ENCODE results near the gene SLX9.
A peak's percentile ranks its signal among the peaks of the same experiment; 100 is the strongest.

SLX9 gene, protein sequence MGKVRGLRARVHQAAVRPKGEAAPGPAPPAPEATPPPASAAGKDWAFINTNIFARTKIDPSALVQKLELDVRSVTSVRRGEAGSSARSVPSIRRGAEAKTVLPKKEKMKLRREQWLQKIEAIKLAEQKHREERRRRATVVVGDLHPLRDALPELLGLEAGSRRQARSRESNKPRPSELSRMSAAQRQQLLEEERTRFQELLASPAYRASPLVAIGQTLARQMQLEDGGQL

DNA sequence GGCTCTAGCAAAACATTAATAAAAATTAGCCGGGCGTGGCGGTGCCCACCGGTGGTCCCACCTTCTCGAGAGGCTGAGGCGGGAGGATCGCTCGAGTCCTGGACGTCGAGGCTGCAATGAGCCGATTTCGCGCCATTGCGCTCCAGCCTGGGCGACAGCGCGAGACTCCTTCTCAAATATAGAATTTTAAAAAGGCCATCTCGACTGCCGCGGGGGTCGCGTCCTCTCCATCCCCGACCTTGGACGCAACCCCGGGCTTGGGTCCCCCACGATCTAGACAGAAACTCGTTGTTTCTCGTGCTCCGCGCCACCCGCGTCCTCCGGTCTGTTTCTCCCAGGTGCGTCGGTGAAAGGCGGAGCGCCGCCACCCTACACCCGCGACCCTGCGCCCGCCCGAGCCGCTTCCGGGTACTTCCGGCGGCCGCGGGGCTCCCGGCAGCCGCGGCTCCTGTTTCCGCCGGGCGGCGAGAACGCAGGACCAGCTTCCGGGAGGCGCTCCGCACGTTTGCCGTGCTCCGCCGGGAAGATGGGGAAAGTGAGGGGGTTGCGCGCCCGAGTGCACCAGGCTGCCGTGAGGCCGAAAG is at the start of gene SLX9:
SLX9 (plus strand) TSS at position 498 of the 584 bp plus-strand sequence; CDS start at position 527, 29 bp downstream.
- H3K36me3 Mint-ChIP-seq (ENCODE audit: low read depth): peaks cover 12% of the 10 kb centered on the region
- H3K27me3 Mint-ChIP-seq (ENCODE audit: low read depth, poor library complexity): peaks cover 18% of the 10 kb centered on the region
- peaks cover 29% of the 10 kb centered on the region for H3K4me1 Mint-ChIP-seq
- TF ChIP-seq, protein P1, sequence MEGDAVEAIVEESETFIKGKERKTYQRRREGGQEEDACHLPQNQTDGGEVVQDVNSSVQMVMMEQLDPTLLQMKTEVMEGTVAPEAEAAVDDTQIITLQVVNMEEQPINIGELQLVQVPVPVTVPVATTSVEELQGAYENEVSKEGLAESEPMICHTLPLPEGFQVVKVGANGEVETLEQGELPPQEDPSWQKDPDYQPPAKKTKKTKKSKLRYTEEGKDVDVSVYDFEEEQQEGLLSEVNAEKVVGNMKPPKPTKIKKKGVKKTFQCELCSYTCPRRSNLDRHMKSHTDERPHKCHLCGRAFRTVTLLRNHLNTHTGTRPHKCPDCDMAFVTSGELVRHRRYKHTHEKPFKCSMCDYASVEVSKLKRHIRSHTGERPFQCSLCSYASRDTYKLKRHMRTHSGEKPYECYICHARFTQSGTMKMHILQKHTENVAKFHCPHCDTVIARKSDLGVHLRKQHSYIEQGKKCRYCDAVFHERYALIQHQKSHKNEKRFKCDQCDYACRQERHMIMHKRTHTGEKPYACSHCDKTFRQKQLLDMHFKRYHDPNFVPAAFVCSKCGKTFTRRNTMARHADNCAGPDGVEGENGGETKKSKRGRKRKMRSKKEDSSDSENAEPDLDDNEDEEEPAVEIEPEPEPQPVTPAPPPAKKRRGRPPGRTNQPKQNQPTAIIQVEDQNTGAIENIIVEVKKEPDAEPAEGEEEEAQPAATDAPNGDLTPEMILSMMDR (IDR thresholded peaks at IDR 0.05): no peak
- peak; percentile 81 for DNase-seq
- peak within 1 kb of the TSS; percentile 93 for H3K4me3 Mint-ChIP-seq
- peak within 1 kb of the TSS; percentile 51 for H3K27ac Mint-ChIP-seq
- no peaks in the 10 kb centered on the region for H3K9me3 Mint-ChIP-seq

DNA sequence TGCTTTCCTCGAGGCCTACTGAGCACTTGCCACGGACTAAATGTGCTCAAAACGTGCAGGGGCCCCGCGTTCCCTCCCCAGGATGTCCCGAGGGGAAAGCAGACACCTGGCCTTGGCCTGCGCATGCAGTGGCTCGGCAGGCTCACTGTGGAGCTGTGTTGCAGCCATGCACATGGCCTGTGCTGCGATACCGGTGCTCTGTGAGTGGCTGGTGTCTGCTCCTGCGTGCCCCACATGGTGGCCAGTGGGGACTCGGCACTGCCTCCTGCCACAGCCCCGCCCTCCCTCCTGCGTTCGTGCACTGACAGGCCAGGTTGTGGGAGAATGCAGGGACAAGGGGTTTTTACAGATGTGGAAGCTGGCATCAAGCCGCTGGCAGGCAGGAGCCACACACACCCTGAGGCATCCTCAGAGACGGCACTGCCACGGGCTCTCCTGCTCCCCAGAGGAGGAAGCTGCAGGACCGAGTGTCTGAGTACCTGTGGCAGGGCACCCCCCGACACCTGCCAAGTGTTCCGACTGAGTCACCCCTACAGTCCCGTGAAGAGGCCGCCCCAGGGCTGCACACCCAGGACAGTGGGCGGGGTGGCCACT is 49.4 kb upstream of the SLX9 start:
- no peaks in the 10 kb centered on the region for H3K36me3 Mint-ChIP-seq (ENCODE audit: low read depth)
- peaks cover 28% of the 10 kb centered on the region for H3K27me3 Mint-ChIP-seq (ENCODE audit: low read depth, poor library complexity)
- no peak overlapping the region for H3K27ac Mint-ChIP-seq
- H3K4me3 Mint-ChIP-seq: no peak overlapping the region
- TF ChIP-seq, protein P1 (IDR thresholded peaks at IDR 0.05): no peak
- no peak for DNase-seq
- H3K9me3 Mint-ChIP-seq: no peaks in the 10 kb centered on the region
- peaks cover 34% of the 10 kb centered on the region for H3K4me1 Mint-ChIP-seq

DNA sequence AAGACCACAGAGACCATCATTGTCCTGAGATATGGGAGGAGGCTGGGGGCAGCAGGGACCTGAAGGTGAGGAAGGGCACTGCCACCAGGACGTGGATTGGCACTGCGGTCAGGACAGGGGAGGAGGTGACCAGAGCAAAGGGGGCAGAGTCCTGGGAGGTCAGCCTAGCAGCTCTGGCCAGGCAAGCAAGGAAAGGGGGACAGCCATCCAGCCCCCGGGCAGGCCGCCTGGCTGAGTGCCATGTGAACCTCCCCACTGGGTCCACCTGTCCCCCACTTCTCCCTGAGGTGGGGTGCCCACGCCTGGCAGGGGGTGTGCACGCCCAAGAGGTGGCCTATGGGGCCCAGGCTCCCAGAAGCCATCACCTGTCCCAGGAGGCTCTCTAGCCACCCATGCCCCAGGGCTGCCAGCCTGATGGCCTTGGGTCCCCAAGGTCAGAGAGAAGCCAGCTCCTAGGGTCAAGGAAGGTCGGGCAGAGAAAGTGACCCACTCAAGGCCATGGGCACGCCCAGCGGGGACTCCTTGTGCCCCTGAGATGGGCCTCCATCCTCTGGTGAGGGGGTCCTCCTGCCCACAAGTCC is 48.8 kb upstream of the SLX9 start:
- Mint-ChIP-seq H3K27ac (no peak overlapping the region), H3K27me3 (ENCODE audit: low read depth, poor library complexity) (peaks cover 28% of the 10 kb centered on the region), H3K4me3 (no peak overlapping the region), H3K36me3 (ENCODE audit: low read depth) (no peaks in the 10 kb centered on the region), H3K9me3 (no peaks in the 10 kb centered on the region), H3K4me1 (peaks cover 33% of the 10 kb centered on the region)
- TF ChIP-seq, protein P1 (IDR thresholded peaks at IDR 0.05): no peak
- no peak for DNase-seq

DNA sequence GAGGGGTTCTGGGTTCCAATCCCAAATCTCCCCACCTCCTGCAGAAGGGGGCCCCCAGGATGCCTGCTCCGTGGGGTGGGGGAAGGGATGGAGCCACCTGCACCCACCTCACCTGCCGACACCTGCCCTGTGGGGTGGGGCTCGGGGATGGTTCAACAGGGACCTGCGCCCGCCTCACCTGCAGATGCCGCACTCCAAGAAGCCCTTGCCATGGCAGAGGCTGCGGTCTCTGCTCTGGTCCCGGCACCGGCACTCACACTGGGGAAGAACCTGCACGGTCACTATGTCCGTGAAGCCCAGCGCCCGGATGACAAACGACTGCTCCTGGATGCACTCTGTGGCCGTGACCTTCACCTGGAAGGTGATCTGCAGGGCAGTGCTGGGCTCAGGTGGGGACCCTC is 48.2 kb upstream of the SLX9 start:
- Mint-ChIP-seq H3K4me3 (no peak overlapping the region), H3K27ac (no peak overlapping the region), H3K4me1 (peaks cover 27% of the 10 kb centered on the region), H3K27me3 (ENCODE audit: low read depth, poor library complexity) (peaks cover 23% of the 10 kb centered on the region), H3K9me3 (no peaks in the 10 kb centered on the region), H3K36me3 (ENCODE audit: low read depth) (no peaks in the 10 kb centered on the region)
- TF ChIP-seq, protein P1 (IDR thresholded peaks at IDR 0.05): no peak
- peak; percentile 6 for DNase-seq

DNA sequence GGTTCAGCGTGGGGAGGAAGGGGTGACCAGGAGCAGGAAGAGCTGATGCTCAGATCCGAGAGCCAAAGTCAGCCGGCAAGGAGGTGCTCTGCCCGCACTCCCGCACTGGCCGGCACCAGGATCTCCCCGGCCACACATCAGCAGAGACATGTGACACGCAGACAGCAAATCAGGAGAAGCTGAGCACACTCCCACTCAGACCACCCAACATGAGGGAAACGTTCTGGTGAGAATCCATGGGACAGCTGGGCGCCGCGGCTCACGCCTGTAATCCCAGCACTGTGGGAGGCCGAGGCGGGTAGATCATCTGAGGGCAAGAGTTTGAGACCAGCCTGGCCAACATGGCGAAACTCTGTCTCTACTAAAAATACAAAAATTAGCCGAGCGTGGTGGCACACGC is 47.7 kb upstream of the SLX9 start:
- no peak for DNase-seq
- H3K27me3 Mint-ChIP-seq (ENCODE audit: low read depth, poor library complexity): peaks cover 23% of the 10 kb centered on the region
- no peaks in the 10 kb centered on the region for H3K9me3 Mint-ChIP-seq
- peak overlapping the region; percentile 13 for H3K4me3 Mint-ChIP-seq
- no peak overlapping the region for H3K27ac Mint-ChIP-seq
- peaks cover 22% of the 10 kb centered on the region for H3K4me1 Mint-ChIP-seq
- H3K36me3 Mint-ChIP-seq (ENCODE audit: low read depth): no peaks in the 10 kb centered on the region
- TF ChIP-seq, protein P1 (IDR thresholded peaks at IDR 0.05): no peak

All from nephron progenitor cell (in vitro differentiated cells).